GM12878 (cell line): ENCODE measurements around the gene PAX5. TPM values are rescaled to one million over a fixed set of nuclear protein-coding genes. Genes with fewer than 3 reads are reported as not detected.

Source experiments
- CBX5 ChIP-seq: sonication (generic); IDR thresholded peaks from 2 replicates; pipeline ENCODE4 v1.6.1; 2016; ENCODE audit warnings: low read depth, moderate library complexity, mild to moderate bottlenecking, inconsistent platforms
- CEBPB ChIP-seq, 2 experiments: fragments of 150-350 bp in 1 of 2; IDR thresholded peaks; 2 replicates each; pipeline ENCODE4 v1.6.1; 2012 to 2014; ENCODE audit warnings: low read depth in 2 of 2, low read length in 2 of 2, borderline replicate concordance in 1 of 2, inconsistent platforms in 1 of 2
- CHD4 ChIP-seq: fragments of 200-600 bp; sonication (generic); IDR thresholded peaks from 2 replicates; pipeline ENCODE4 v1.6.1; 2016; ENCODE audit warnings: mild to moderate bottlenecking
- CTCF ChIP-seq, 3 experiments: IDR thresholded peaks in 2 of 3; conservative IDR thresholded peaks in 1 of 3; 2 replicates each; pipeline ENCODE4 v1.5.1; 2011; ENCODE audit warnings: low read depth in 3 of 3, low read length in 3 of 3, mild to moderate bottlenecking in 3 of 3, control low read depth in 2 of 3, moderate library complexity in 2 of 3, inconsistent platforms in 1 of 3, mixed read lengths in 1 of 3; ENCODE audit not compliant: control insufficient read depth in 2 of 3, insufficient read depth in 1 of 3; ENCODE audit errors: extremely low read depth in 1 of 3
- ESRRA ChIP-seq: IDR thresholded peaks from 2 replicates; pipeline ENCODE4 v1.6.1; 2012; ENCODE audit warnings: mild to moderate bottlenecking, low read length, improper control_type of control experiment
- GATAD2B ChIP-seq: fragments of 450-650 bp; conservative IDR thresholded peaks from 2 replicates; pipeline ENCODE4 v1.6.1; 2017; ENCODE audit warnings: low read depth, mild to moderate bottlenecking, moderate library complexity
- HDGF ChIP-seq: fragments of 450-650 bp; IDR thresholded peaks from 2 replicates; pipeline ENCODE4 v1.6.1; 2016; ENCODE audit warnings: antibody characterized with exemption
- KAT2A ChIP-seq: conservative IDR thresholded peaks from 2 replicates; pipeline ENCODE4 v1.6.1; 2011; ENCODE audit warnings: low read depth, low read length; ENCODE audit not compliant: control insufficient read depth
- MTA2 ChIP-seq: fragments of 450-650 bp; IDR thresholded peaks from 2 replicates; pipeline ENCODE4 v1.6.1; 2016; ENCODE audit warnings: low read depth, mild to moderate bottlenecking, moderate library complexity
- NFIC ChIP-seq: IDR thresholded peaks from 2 replicates; pipeline ENCODE4 v1.6.1; 2012; ENCODE audit warnings: low read depth, mild to moderate bottlenecking, inconsistent platforms, low read length, moderate library complexity
- PAX5 ChIP-seq: IDR thresholded peaks from 2 replicates; pipeline ENCODE4 v1.6.1; 2011; ENCODE audit warnings: low read depth, low read length, borderline replicate concordance
- PAX8 ChIP-seq: fragments of 450-650 bp; IDR thresholded peaks from 2 replicates; pipeline ENCODE4 v1.6.1; 2017; ENCODE audit warnings: mild to moderate bottlenecking, moderate library complexity
- PKNOX1 ChIP-seq: fragments of 450-650 bp; IDR thresholded peaks from 2 replicates; pipeline ENCODE4 v1.6.1; 2016; ENCODE audit warnings: mild to moderate bottlenecking
- PML ChIP-seq: IDR thresholded peaks from 2 replicates; pipeline ENCODE4 v1.6.1; 2012; ENCODE audit warnings: low read length, inconsistent platforms
- PRDM15 ChIP-seq: fragments of 450-650 bp; formaldehyde crosslinking; IDR thresholded peaks from 2 replicates; pipeline ENCODE4 v1.4.0; 2020; ENCODE audit warnings: mild to moderate bottlenecking, moderate library complexity
- RB1 ChIP-seq: fragments of 450-650 bp; formaldehyde crosslinking; IDR thresholded peaks from 2 replicates; pipeline ENCODE4 v1.6.1; 2017; ENCODE audit warnings: mild to moderate bottlenecking, borderline replicate concordance
- RUNX3 ChIP-seq: IDR thresholded peaks from 2 replicates; pipeline ENCODE4 v1.6.1; 2012; ENCODE audit warnings: low read length, inconsistent platforms
- SMAD1 ChIP-seq: fragments of 450-650 bp; IDR thresholded peaks from 2 replicates; pipeline ENCODE4 v1.6.1; 2018; ENCODE audit warnings: mild to moderate bottlenecking, low read depth; ENCODE audit not compliant: partially characterized antibody
- SMARCA5 ChIP-seq: fragments of 450-650 bp; IDR thresholded peaks from 2 replicates; pipeline ENCODE4 v1.6.1; 2017; ENCODE audit warnings: mild to moderate bottlenecking
- SREBF2 ChIP-seq: IDR thresholded peaks from 2 replicates; pipeline ENCODE4 v1.6.1; 2012; ENCODE audit warnings: mild to moderate bottlenecking, low read length
- STAT3 ChIP-seq: IDR thresholded peaks from 2 replicates; pipeline ENCODE4 v1.6.1; 2011; ENCODE audit warnings: low read depth, low read length, improper control_type of control experiment
- TBL1XR1 ChIP-seq: IDR thresholded peaks from 2 replicates; pipeline ENCODE4 v1.6.1; 2012; ENCODE audit warnings: low read depth, low read length, improper control_type of control experiment
- polyA plus RNA-seq, 11 experiments: library from polyadenylated mRNA; depleted of rRNA in 4 of 11; unstranded in 6 of 11; stranded (reverse) in 5 of 11; fragments of >200 nt; fragmentation: Nextera tagmentation in 4 of 11; fragmentation: Illumina TruSeq in 1 of 11; extraction: Ambion mirVana in 4 of 11; extraction: Trizol in 1 of 11; gene quantifications; 1 replicate in 1 of 11; 2 replicates in 10 of 11; pipeline versions ENCODE4 v1.2.1 to v1.2.3, GENCODE V29; 2011 to 2016; ENCODE audit warnings: inconsistent platforms in 2 of 11, missing spikeins in 2 of 11, low read depth in 1 of 11
- total RNA-seq, 4 experiments: library from RNA; depleted of rRNA in 3 of 4; stranded (reverse); fragments of >200 nt in 3 of 4; fragmentation: Illumina TruSeq in 1 of 4; extraction: Trizol in 1 of 4; gene quantifications; 2 replicates each; pipeline versions ENCODE4 v1.2.1 to v1.2.3, GENCODE V29; 2013 to 2021

Gene PAX5
- total and polyA plus RNA-seq, 10 of the 15 experiments (the other 5 are each of a cell fraction or from before 2014, with no cell fraction given), result 2.2 to 123 (median 31.9) TPM

GRCh38 chr9:37032713-37033112, 1.4 kb downstream of the PAX5 start (continued):
- TF ChIP-seq NFIC (no peak), PKNOX1 (peak; percentile 15; the same call in 1 of the 2 replicates), GATAD2B (no peak; the same call in 1 of the 2 replicates), CHD4 (no peak), PAX5 (no peak), PAX8 (no peak), RB1 (no peak), TBL1XR1 (no peak), PRDM15 (CRISPR knock-in tag) (no peak), SREBF2 (no peak), CEBPB (IDR thresholded peaks at IDR 0.05; ENCODE audit: borderline replicate concordance in 1 of 2, low read depth in 2 of 2, low read length in 2 of 2) (no peak), PML (no peak), KAT2A (no peak), SMAD1 (no peak), HDGF (peak; percentile 65; the same call in 1 of the 2 replicates), MTA2 (no peak), STAT3 (no peak), CBX5 (no peak), CTCF (IDR thresholded peaks at IDR 0.05 in 2 of 3, conservative IDR thresholded peaks at IDR 0.05 in 1 of 3; ENCODE audit: control insufficient read depth in 2 of 3, extremely low read depth in 1 of 3, insufficient read depth in 1 of 3, low read depth in 3 of 3, low read length in 3 of 3) (peak in 1 of 3 experiments; percentile 14; a peak in 1 of 6 replicates), RUNX3 (no peak), ESRRA (no peak), SMARCA5 (0 out of 2 replicates have a peak, but pooled peaks have one; percentile 80)
